Measurements from ENCODE around the gene TFF2.
A peak's percentile ranks its signal among the peaks of the same experiment; 100 is the strongest.

The TFF2 gene

GRCh38 chr21:42315296-42315891 lies 35.4 kb downstream of the TFF2 start, which contains the start of gene TFF3:
Gene TFF3 (minus strand): TSS chr21:42315409. CDS start chr21:42315374, 35 bp downstream.
- no peak within 1 kb of the TSS for H3K27ac ChIP-seq (ENCODE audit: low read depth, low read length)
- no peaks in the 10 kb centered on the region for H3K9me3 ChIP-seq (ENCODE audit: control insufficient read depth, insufficient read depth, low read length)
- no peaks in the 10 kb centered on the region for H3K27me3 ChIP-seq (ENCODE audit: control insufficient read depth, insufficient read depth, low read length)
- H3K4me1 ChIP-seq (ENCODE audit: control insufficient read depth, insufficient read depth, low read length): peaks cover 28% of the 10 kb centered on the region
- no peak within 1 kb of the TSS for H3K9ac ChIP-seq (ENCODE audit: low read depth, low read length)
- no peaks in the 10 kb centered on the region for H3K36me3 ChIP-seq (ENCODE audit: control insufficient read depth, insufficient read depth, low read length)
- H3K4me3 ChIP-seq (ENCODE audit: low read depth, low read length): no peak within 1 kb of the TSS

GRCh38 chr21:42314616-42315295 lies 36.0 kb downstream of the TFF2 start:
- no peak overlapping the region for H3K27ac ChIP-seq (ENCODE audit: low read depth, low read length)

GRCh38 chr21:42313501-42313969 lies 37.3 kb downstream of the TFF2 start:
- no peaks in the 10 kb centered on the region for H3K27me3 ChIP-seq (ENCODE audit: control insufficient read depth, insufficient read depth, low read length)
- no peak overlapping the region for H3K27ac ChIP-seq (ENCODE audit: low read depth, low read length)
- peaks cover 32% of the 10 kb centered on the region for H3K4me1 ChIP-seq (ENCODE audit: control insufficient read depth, insufficient read depth, low read length)
- no peak overlapping the region for H3K9ac ChIP-seq (ENCODE audit: low read depth, low read length)
- no peaks in the 10 kb centered on the region for H3K9me3 ChIP-seq (ENCODE audit: control insufficient read depth, insufficient read depth, low read length)
- H3K36me3 ChIP-seq (ENCODE audit: control insufficient read depth, insufficient read depth, low read length): no peaks in the 10 kb centered on the region
- H3K4me3 ChIP-seq (ENCODE audit: low read depth, low read length): no peak overlapping the region

More at GRCh38 chr21:42314616-42315295, 36.0 kb downstream of the TFF2 start:
- H3K9ac ChIP-seq (ENCODE audit: low read depth, low read length): no peak overlapping the region
- peaks cover 28% of the 10 kb centered on the region for H3K4me1 ChIP-seq (ENCODE audit: control insufficient read depth, insufficient read depth, low read length)
- no peak overlapping the region for H3K4me3 ChIP-seq (ENCODE audit: low read depth, low read length)
- H3K27me3 ChIP-seq (ENCODE audit: control insufficient read depth, insufficient read depth, low read length): no peaks in the 10 kb centered on the region
- no peaks in the 10 kb centered on the region for H3K36me3 ChIP-seq (ENCODE audit: control insufficient read depth, insufficient read depth, low read length)
- H3K9me3 ChIP-seq (ENCODE audit: control insufficient read depth, insufficient read depth, low read length): no peaks in the 10 kb centered on the region

- Histone ChIP-seq H3K9me3 (ENCODE audit: control insufficient read depth, insufficient read depth, low read length) (no peaks in the 10 kb centered on the region), H3K36me3 (ENCODE audit: control insufficient read depth, insufficient read depth, low read length) (no peaks in the 10 kb centered on the region), H3K9ac (ENCODE audit: low read depth, low read length) (no peak overlapping the region), H3K4me3 (ENCODE audit: low read depth, low read length) (no peak overlapping the region), H3K27me3 (ENCODE audit: control insufficient read depth, insufficient read depth, low read length) (no peaks in the 10 kb centered on the region), H3K4me1 (ENCODE audit: control insufficient read depth, insufficient read depth, low read length) (peaks cover 27% of the 10 kb centered on the region), H3K27ac (ENCODE audit: low read depth, low read length) (no peak overlapping the region)
Measured at GRCh38 chr21:42312626-42313104, 38.1 kb downstream of the TFF2 start.

- H3K4me3 ChIP-seq (ENCODE audit: low read depth, low read length): no peak overlapping the region
- H3K27ac ChIP-seq (ENCODE audit: low read depth, low read length): no peak overlapping the region
- no peak overlapping the region for H3K9ac ChIP-seq (ENCODE audit: low read depth, low read length)
- H3K27me3 ChIP-seq (ENCODE audit: control insufficient read depth, insufficient read depth, low read length): no peaks in the 10 kb centered on the region
- peaks cover 21% of the 10 kb centered on the region for H3K4me1 ChIP-seq (ENCODE audit: control insufficient read depth, insufficient read depth, low read length)
- no peaks in the 10 kb centered on the region for H3K36me3 ChIP-seq (ENCODE audit: control insufficient read depth, insufficient read depth, low read length)
- no peaks in the 10 kb centered on the region for H3K9me3 ChIP-seq (ENCODE audit: control insufficient read depth, insufficient read depth, low read length)
Measured at GRCh38 chr21:42311816-42312625, 38.8 kb downstream of the TFF2 start.

- no peak overlapping the region for H3K27ac ChIP-seq (ENCODE audit: low read depth, low read length)
- H3K36me3 ChIP-seq (ENCODE audit: control insufficient read depth, insufficient read depth, low read length): no peaks in the 10 kb centered on the region
- no peaks in the 10 kb centered on the region for H3K27me3 ChIP-seq (ENCODE audit: control insufficient read depth, insufficient read depth, low read length)
- H3K4me1 ChIP-seq (ENCODE audit: control insufficient read depth, insufficient read depth, low read length): peaks cover 15% of the 10 kb centered on the region
- no peak overlapping the region for H3K4me3 ChIP-seq (ENCODE audit: low read depth, low read length)
- no peak overlapping the region for H3K9ac ChIP-seq (ENCODE audit: low read depth, low read length)
- H3K9me3 ChIP-seq (ENCODE audit: control insufficient read depth, insufficient read depth, low read length): no peaks in the 10 kb centered on the region
Measured at GRCh38 chr21:42311160-42311559, 39.6 kb downstream of the TFF2 start.

- Histone ChIP-seq H3K9ac (ENCODE audit: low read depth, low read length) (no peak overlapping the region), H3K27ac (ENCODE audit: low read depth, low read length) (no peak overlapping the region), H3K4me1 (ENCODE audit: control insufficient read depth, insufficient read depth, low read length) (peaks cover 15% of the 10 kb centered on the region), H3K9me3 (ENCODE audit: control insufficient read depth, insufficient read depth, low read length) (no peaks in the 10 kb centered on the region), H3K36me3 (ENCODE audit: control insufficient read depth, insufficient read depth, low read length) (no peaks in the 10 kb centered on the region), H3K4me3 (ENCODE audit: low read depth, low read length) (no peak overlapping the region), H3K27me3 (ENCODE audit: control insufficient read depth, insufficient read depth, low read length) (no peaks in the 10 kb centered on the region)
Measured at GRCh38 chr21:42310411-42311001, 40.3 kb downstream of the TFF2 start.

GRCh38 chr21:42309753-42310213 lies 41.0 kb downstream of the TFF2 start:
- Histone ChIP-seq H3K9me3 (ENCODE audit: control insufficient read depth, insufficient read depth, low read length) (no peaks in the 10 kb centered on the region), H3K27ac (ENCODE audit: low read depth, low read length) (no peak overlapping the region), H3K36me3 (ENCODE audit: control insufficient read depth, insufficient read depth, low read length) (no peaks in the 10 kb centered on the region), H3K27me3 (ENCODE audit: control insufficient read depth, insufficient read depth, low read length) (no peaks in the 10 kb centered on the region), H3K4me1 (ENCODE audit: control insufficient read depth, insufficient read depth, low read length) (peaks cover 15% of the 10 kb centered on the region), H3K9ac (ENCODE audit: low read depth, low read length) (no peak overlapping the region), H3K4me3 (ENCODE audit: low read depth, low read length) (peak overlapping the region; percentile 45)

GRCh38 chr21:42308914-42309752 lies 41.7 kb downstream of the TFF2 start:
- H3K4me3 ChIP-seq (ENCODE audit: low read depth, low read length): no peak overlapping the region
- no peak overlapping the region for H3K27ac ChIP-seq (ENCODE audit: low read depth, low read length)
- H3K27me3 ChIP-seq (ENCODE audit: control insufficient read depth, insufficient read depth, low read length): no peaks in the 10 kb centered on the region
- H3K4me1 ChIP-seq (ENCODE audit: control insufficient read depth, insufficient read depth, low read length): peaks cover 15% of the 10 kb centered on the region
- H3K9ac ChIP-seq (ENCODE audit: low read depth, low read length): no peak overlapping the region
- H3K9me3 ChIP-seq (ENCODE audit: control insufficient read depth, insufficient read depth, low read length): no peaks in the 10 kb centered on the region
- H3K36me3 ChIP-seq (ENCODE audit: control insufficient read depth, insufficient read depth, low read length): no peaks in the 10 kb centered on the region

Measured in HUES48 (cell line).